CD14-positive monocyte (primary cell): ENCODE measurements around the gene PRICKLE1. TPM values are rescaled to one million over a fixed set of nuclear protein-coding genes. Genes with fewer than 3 reads are reported as not detected.

Experiments
- DNase-seq, 3 donors: peaks; one replicate each; pipeline ENCODE4 v3.0.0-alpha.2; 2011 to 2022
- H2AFZ ChIP-seq: 2 replicates; pipeline ENCODE4 v1.6.0; 2012; ENCODE audit warnings: mild to moderate bottlenecking, low read depth, low read length, inconsistent platforms; ENCODE audit not compliant: insufficient read depth, poor library complexity, severe bottlenecking
- H3K27ac ChIP-seq, 2 donors: 1 replicate in 1 of 2; 2 replicates in 1 of 2; pipeline ENCODE4 v1.5.1; 2012 to 2013; ENCODE audit warnings: low read length in 2 of 2, control low read depth in 1 of 2, inconsistent platforms in 1 of 2, low read depth in 1 of 2, mild to moderate bottlenecking in 1 of 2
- H3K27me3 ChIP-seq, 2 donors: one replicate each; pipeline versions ENCODE4 v1.6.0 to v1.6.1; 2011 to 2013; ENCODE audit warnings: low read length in 2 of 2; ENCODE audit not compliant: control insufficient read depth in 2 of 2, insufficient read depth in 2 of 2
- H3K36me3 ChIP-seq, 2 donors: replicated peaks in 1 of 2; 1 replicate in 1 of 2; 2 replicates in 1 of 2; pipeline versions ENCODE4 v1.5.1 to v1.6.1; 2012 to 2013; ENCODE audit warnings: low read length in 2 of 2, control low read depth in 1 of 2, inconsistent platforms in 1 of 2, mild to moderate bottlenecking in 1 of 2; ENCODE audit not compliant: insufficient read depth in 2 of 2, control insufficient read depth in 1 of 2
- H3K4me1 ChIP-seq, 2 donors: 1 replicate in 1 of 2; 2 replicates in 1 of 2; pipeline versions ENCODE4 v1.5.1 to v1.6.1; 2012 to 2013; ENCODE audit warnings: low read length in 2 of 2, control low read depth in 1 of 2, inconsistent platforms in 1 of 2, mild to moderate bottlenecking in 1 of 2, moderate library complexity in 1 of 2; ENCODE audit not compliant: insufficient read depth in 2 of 2, control insufficient read depth in 1 of 2
- H3K4me2 ChIP-seq: replicated peaks from 2 replicates; pipeline ENCODE3; 2012; ENCODE audit warnings: low read length, moderate library complexity, mild to moderate bottlenecking; ENCODE audit not compliant: poor library complexity, severe bottlenecking; ENCODE audit errors: extremely low read depth
- H3K4me3 ChIP-seq, 3 experiments: fragments of 200-600 bp in 1 of 3; sonication (generic) in 1 of 3; replicated peaks in 1 of 3; 1 replicate in 2 of 3; 2 replicates in 1 of 3; pipeline ENCODE4 v1.5.1; 2011 to 2013; ENCODE audit warnings: low read length in 3 of 3, mild to moderate bottlenecking in 3 of 3, control low read depth in 2 of 3, low read depth in 2 of 3, inconsistent platforms in 1 of 3, moderate library complexity in 1 of 3
- H3K79me2 ChIP-seq: 2 replicates; pipeline ENCODE4 v1.6.0; 2012; ENCODE audit warnings: mild to moderate bottlenecking, control low read depth, inconsistent platforms, low read length, moderate library complexity; ENCODE audit not compliant: insufficient read depth
- H3K9ac ChIP-seq: 2 replicates; pipeline ENCODE4 v1.6.0; 2017; ENCODE audit warnings: low read length, mild to moderate bottlenecking; ENCODE audit not compliant: insufficient read depth, poor library complexity, severe bottlenecking
- H3K9me3 ChIP-seq, 2 donors: replicated peaks in 1 of 2; 1 replicate in 1 of 2; 2 replicates in 1 of 2; pipeline versions ENCODE4 v1.5.1 to v1.6.1; 2012 to 2013; ENCODE audit warnings: low read length in 2 of 2, control low read depth in 1 of 2; ENCODE audit not compliant: control insufficient read depth in 1 of 2, insufficient read depth in 1 of 2
- H4K20me1 ChIP-seq: 2 replicates; pipeline ENCODE4 v1.6.0; 2012; ENCODE audit warnings: mild to moderate bottlenecking, low read length, control low read depth, moderate library complexity; ENCODE audit not compliant: insufficient read depth
- H3K27ac Mint-ChIP-seq, 7 donors: one replicate each; pipeline ENCODE4 v1.8.0; 2020; ENCODE audit warnings: mild to moderate bottlenecking in 7 of 7, mixed read lengths in 7 of 7, moderate library complexity in 6 of 7, inconsistent platforms in 2 of 7
- H3K27me3 Mint-ChIP-seq, 3 donors: one replicate each; pipeline ENCODE4 v1.8.0; 2021 to 2022; ENCODE audit warnings: low read depth in 3 of 3, mild to moderate bottlenecking in 3 of 3, mixed read lengths in 3 of 3, moderate library complexity in 3 of 3, inconsistent platforms in 1 of 3
- H3K36me3 Mint-ChIP-seq, 2 donors: one replicate each; pipeline ENCODE4 v1.8.0; 2020; ENCODE audit warnings: mixed read lengths in 2 of 2, inconsistent platforms in 1 of 2, mild to moderate bottlenecking in 1 of 2
- H3K4me1 Mint-ChIP-seq: one replicate; pipeline ENCODE4 v1.8.0; 2020; ENCODE audit warnings: mild to moderate bottlenecking, mixed read lengths
- H3K4me3 Mint-ChIP-seq, 2 donors: one replicate each; pipeline ENCODE4 v1.8.0; 2020; ENCODE audit warnings: mild to moderate bottlenecking in 2 of 2, mixed read lengths in 2 of 2, moderate library complexity in 1 of 2
- H3K9me3 Mint-ChIP-seq, 7 donors: one replicate each; pipeline ENCODE4 v1.8.0; 2020 to 2022; ENCODE audit warnings: mixed read lengths in 7 of 7, mild to moderate bottlenecking in 6 of 7, moderate library complexity in 6 of 7, inconsistent platforms in 2 of 7
- WGBS: methylation state at CpG from one replicate; pipeline ENCODE4 v1.1.5; 2013; ENCODE audit warnings: missing lambda C conversion rate; ENCODE audit not compliant: insufficient coverage; 5-methylcytosine and 5-hydroxymethylcytosine counted together
- intact Hi-C, 2 donors: fragments of 100-400 bp; cut with micrococcal nuclease; formaldehyde crosslinking; loops; one replicate each; pipeline versions ENCODE4 v1.15.0 to v1.15.1; 2023
- polyA plus RNA-seq, 3 donors: library from polyadenylated mRNA; depleted of rRNA in 1 of 3; unstranded in 2 of 3; stranded (reverse) in 1 of 3; fragments of 300-500 nt in 2 of 3; fragments of >200 nt in 1 of 3; fragmentation: Illumina TruSeq in 2 of 3; gene quantifications; 1 replicate in 2 of 3; 2 replicates in 1 of 3; pipeline ENCODE4 v1.2.3, GENCODE V29; 2012 to 2021
- small RNA-seq: library from RNA; depleted of rRNA; stranded (forward); fragments of <200 nt; gene quantifications from one replicate; pipeline ENCODE3, GENCODE V24; 2012; ENCODE audit warnings: low read depth; ENCODE audit not compliant: insufficient read length
- TF ChIP-seq, protein P1 (sequence below): fragments of 200-600 bp; IDR thresholded peaks from one replicate; pipeline ENCODE4 v1.8.0; 2022; ENCODE audit warnings: antibody characterized with exemption, mild to moderate bottlenecking

Gene PRICKLE1
- polyA plus RNA-seq, 3 donors: 1.3 to 5.1 (median 2.6) TPM

DNA sequence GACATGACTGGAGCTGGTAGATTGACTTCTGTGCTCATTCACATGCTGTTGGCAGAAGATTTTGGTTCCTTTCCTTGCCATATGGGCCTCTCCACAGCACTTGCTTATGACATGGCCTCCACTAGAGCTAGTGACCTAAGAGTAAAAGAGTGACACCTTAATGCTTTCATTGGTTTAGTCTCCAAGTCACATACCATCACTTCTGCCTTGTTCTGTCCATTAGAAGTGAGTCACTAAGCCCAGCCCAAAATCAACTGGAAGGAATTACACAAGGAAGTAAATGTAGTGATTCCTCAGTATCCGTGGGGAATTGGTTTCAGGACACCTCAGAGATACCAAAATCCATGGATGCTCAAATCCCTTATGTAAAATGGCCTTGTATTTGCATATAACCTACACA is 182.2 kb downstream of the PRICKLE1 start:
- no peak overlapping the region for H3K4me2 ChIP-seq
- H3K27ac ChIP-seq: no peak overlapping the region
- no peaks in the 10 kb centered on the region for H3K79me2 ChIP-seq
- H3K9ac ChIP-seq: no peak overlapping the region
- no peak overlapping the region for H2AFZ ChIP-seq
- H3K27me3 ChIP-seq: no peaks in the 10 kb centered on the region
- peaks cover 9 to 43% of the 10 kb centered on the region in 2 donors for H3K36me3 ChIP-seq
- no peaks in the 10 kb centered on the region for H3K4me1 ChIP-seq
- no peaks in the 10 kb centered on the region for H3K9me3 ChIP-seq
- TF ChIP-seq, protein P1, sequence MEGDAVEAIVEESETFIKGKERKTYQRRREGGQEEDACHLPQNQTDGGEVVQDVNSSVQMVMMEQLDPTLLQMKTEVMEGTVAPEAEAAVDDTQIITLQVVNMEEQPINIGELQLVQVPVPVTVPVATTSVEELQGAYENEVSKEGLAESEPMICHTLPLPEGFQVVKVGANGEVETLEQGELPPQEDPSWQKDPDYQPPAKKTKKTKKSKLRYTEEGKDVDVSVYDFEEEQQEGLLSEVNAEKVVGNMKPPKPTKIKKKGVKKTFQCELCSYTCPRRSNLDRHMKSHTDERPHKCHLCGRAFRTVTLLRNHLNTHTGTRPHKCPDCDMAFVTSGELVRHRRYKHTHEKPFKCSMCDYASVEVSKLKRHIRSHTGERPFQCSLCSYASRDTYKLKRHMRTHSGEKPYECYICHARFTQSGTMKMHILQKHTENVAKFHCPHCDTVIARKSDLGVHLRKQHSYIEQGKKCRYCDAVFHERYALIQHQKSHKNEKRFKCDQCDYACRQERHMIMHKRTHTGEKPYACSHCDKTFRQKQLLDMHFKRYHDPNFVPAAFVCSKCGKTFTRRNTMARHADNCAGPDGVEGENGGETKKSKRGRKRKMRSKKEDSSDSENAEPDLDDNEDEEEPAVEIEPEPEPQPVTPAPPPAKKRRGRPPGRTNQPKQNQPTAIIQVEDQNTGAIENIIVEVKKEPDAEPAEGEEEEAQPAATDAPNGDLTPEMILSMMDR: no peak
- H3K9me3 Mint-ChIP-seq: no peaks in the 10 kb centered on the region
- no peaks in the 10 kb centered on the region for H3K27me3 Mint-ChIP-seq
- no peak overlapping the region for H3K4me3 ChIP-seq
- H3K27ac Mint-ChIP-seq: peak overlapping the region in 1 of 7 donors; percentile 32
- no peak for DNase-seq
- no peak overlapping the region for H3K4me3 Mint-ChIP-seq
- intact Hi-C loops: no loop called here
- peaks cover 27 to 47% of the 10 kb centered on the region in 2 donors for H3K36me3 Mint-ChIP-seq
- no peaks in the 10 kb centered on the region for H3K4me1 Mint-ChIP-seq
- H4K20me1 ChIP-seq: no peaks in the 10 kb centered on the region
- no CpG with 5 or more reads among the region's 1 CpG for WGBS

Small RNAs within 50 kb of the gene (small RNA-seq; reads per million reads assigned to genes)
- gene AC079600.1 (not detected), gene AC079600.2 (not detected), gene RF00019 (not detected)
